Peyer's patch (tissue), 4 donors: ENCODE data around the gene ACTA1.

ENCODE experiments used
- POLR2A ChIP-seq, 2 donors: fragments of 450-650 bp; IDR thresholded peaks; one replicate each; pipeline ENCODE4 v1.5.1; 2017; ENCODE audit warnings: antibody characterized with exemption in 2 of 2, mild to moderate bottlenecking in 2 of 2, moderate library complexity in 2 of 2
- TF ChIP-seq, protein P1 (sequence below), 6 experiments: fragments of 450-650 bp in 4 of 6; fragments of 200-600 bp in 2 of 6; sonication (generic) in 1 of 6; IDR thresholded peaks; one replicate each; pipeline ENCODE4 v1.5.1; 2017 to 2019; ENCODE audit warnings: antibody characterized with exemption in 6 of 6, mild to moderate bottlenecking in 3 of 6, moderate library complexity in 1 of 6

GRCh38 chr1:229482511-229482910 is 48.6 kb upstream of the ACTA1 start:
- TF ChIP-seq, protein P1, sequence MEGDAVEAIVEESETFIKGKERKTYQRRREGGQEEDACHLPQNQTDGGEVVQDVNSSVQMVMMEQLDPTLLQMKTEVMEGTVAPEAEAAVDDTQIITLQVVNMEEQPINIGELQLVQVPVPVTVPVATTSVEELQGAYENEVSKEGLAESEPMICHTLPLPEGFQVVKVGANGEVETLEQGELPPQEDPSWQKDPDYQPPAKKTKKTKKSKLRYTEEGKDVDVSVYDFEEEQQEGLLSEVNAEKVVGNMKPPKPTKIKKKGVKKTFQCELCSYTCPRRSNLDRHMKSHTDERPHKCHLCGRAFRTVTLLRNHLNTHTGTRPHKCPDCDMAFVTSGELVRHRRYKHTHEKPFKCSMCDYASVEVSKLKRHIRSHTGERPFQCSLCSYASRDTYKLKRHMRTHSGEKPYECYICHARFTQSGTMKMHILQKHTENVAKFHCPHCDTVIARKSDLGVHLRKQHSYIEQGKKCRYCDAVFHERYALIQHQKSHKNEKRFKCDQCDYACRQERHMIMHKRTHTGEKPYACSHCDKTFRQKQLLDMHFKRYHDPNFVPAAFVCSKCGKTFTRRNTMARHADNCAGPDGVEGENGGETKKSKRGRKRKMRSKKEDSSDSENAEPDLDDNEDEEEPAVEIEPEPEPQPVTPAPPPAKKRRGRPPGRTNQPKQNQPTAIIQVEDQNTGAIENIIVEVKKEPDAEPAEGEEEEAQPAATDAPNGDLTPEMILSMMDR (IDR thresholded peaks at IDR 0.05), result no peak
- no peak for TF ChIP-seq POLR2A (IDR thresholded peaks at IDR 0.05)
